8988T (cell line): Measurements from ENCODE around the gene NID2.

Source experiments
- DNase-seq: peaks from one replicate; pipeline ENCODE4 v3.0.0; 2011

The NID2 gene

DNA sequence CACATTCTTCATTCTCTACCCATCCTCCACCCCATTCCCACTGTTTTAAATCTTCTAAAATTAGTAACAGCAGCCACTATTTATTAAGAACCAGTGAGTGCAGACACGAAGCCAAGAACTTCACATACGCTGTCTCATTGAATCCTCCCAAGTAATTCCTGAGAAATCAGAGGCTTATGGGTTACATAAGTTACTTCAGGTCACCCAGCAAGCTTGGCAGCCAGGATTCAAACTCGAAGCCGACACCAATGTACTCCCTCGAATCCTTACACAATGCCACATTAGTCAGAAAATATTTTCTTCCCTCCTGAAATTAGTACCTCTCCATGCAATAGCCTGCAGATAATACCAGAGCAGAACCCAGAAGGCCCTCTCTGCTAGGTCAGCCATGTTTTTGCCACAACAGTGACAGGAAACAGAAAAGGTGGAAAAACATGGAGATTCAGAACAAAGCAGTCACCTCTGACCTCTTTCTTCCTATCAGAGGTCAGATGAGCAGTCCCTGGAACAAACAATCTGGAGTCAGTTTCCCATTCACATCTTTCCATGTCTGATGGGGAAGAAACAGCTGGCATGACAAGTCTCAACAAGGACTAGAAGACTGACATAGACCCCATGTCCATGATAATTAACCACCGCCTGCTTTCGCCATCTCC lies 16.4 kb downstream of the NID2 start:
- no peak for DNase-seq

DNA sequence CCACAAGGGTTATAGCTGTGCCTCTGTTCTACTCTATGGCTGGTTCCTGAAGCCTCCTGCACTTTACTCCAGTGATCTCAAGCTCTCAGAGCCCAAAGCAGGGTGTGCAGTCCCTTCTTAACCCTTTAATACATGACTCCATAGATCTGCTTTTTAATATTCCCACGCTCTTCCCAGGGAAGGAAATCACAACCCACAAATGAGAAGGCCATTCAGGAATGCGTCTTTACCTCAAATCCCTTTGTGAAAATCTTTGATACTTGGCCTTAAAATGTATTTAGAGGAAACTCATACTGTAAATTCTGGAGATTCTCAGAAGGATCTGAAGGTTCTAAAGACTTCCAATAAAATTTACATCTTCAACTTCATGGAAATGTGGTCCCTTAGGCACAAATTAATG lies 17.0 kb downstream of the NID2 start:
- DNase-seq, result no peak

DNA sequence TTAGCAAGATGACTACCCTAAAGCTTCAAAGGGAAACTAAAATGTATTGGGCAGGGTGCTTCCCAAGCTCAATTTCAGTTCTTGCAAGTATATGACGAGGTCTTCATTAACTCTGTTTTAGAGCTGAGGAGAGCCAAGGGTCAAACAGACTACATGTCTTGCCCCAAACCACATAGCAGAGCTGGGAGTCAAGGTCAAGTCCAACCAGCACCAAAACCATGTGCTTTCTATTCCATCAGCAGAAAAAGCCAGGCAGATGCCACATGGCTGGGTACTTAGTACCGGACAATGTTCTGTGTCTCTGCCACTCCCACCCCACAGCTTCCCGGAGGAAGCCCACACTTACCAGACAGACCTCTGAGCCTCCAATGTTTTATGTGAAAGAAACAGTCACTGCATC lies 17.6 kb downstream of the NID2 start:
- no peak for DNase-seq

DNA sequence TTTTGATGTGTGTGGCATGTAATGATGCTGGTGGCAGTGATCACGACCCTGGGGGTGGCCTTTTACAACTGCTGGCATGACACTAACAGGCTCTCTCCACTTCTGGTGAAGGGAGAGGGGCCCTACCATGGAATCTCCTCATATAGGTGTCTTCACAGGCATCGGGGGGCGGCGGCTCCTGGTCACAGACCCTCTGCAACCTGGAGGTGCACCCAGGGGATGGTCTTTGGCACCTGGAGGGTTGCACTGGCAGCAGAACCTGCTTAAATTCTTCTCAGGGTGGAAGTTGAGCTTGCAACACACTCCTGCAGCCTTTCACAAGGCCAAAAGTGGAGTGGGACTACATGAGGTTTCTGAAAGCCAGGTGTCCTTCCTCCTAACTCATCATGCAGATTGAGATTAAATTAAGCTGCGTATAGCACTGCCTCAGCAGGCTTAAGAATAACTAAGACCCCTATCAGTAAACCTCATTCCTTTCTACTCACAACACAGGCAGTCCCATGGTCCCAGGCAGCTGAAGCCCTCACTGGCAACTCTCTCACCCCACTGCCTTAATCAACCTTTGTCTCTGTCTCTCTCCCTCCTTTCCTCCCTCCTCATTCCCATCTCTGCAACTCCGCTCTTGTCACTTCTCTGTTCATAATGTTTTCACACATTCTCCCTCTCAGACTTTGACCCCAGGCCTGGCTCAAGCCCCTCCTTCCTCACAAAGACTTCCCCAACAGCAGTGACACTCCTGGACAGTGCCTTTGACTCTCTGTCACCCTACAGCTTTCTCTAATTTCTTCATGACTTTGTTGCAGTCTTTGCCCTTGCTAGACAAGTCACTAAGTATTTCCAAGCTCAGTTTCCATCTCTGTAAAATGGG lies 18.9 kb downstream of the NID2 start:
- no peak for DNase-seq

DNA sequence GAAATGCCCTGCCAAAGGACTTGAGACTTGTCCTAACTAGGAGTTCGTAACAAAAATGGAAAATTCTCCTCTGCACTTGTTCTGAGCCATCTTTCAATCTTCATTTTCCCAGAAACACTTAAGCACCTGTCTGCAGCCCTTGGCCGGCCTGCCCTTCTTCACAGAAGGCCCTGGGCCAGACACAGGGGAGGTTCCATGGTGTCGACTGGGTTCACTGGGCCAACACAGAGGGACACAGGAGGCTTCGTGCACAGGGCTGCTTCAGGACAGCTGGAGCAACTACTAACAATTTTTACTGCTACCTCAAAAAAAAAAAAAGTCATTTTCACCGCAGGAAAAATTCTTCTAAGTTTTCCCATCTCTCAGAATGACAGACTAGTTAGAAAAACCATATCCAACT lies 19.6 kb downstream of the NID2 start:
- DNase-seq, result no peak

DNA sequence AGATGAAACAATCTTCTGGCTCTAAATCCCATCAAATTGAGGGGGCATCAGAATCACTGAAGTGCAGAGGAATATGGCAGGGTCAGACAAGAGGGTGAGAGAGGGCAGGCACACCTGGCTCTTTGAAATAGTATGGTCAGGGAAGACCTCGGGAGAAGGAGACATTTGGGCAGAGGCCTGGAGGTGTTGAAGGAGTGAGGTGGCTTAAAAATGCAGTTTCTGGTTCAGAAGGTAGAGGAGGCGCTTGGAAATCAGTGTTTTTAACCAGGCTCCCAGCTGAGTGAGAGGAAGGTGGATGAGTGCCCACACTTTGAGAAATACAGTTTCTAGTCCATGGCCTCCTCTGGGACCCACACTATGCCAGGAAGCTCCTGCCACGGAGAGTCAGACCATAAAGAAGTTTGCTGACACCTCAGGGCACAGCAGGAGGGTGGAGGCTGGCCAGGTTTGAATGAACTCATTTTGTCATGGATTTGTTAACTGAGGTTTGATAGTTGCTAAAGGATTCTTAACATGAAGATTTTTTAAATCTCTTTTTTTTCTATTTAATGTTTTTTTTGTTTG lies 20.1 kb downstream of the NID2 start:
- DNase-seq, result no peak

DNA sequence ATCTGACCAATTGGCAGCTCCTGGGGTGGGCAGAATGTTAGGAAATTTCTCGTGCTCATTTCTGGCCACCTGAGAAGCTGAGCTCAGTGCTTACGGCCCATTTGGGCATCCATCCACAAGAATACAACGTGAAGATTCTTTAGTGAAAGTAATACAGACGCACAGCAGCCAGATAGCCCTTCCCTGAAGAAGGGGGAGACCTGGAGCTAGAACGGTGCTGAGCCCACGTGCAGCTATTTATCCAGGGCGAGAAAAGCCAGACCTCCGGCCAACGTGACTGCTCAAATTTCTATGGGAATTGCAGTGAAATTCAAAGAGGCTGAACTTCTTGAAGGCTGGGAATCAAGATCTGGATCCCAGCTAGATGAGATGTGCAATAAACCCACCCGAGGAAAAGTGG lies 20.7 kb downstream of the NID2 start:
- no peak for DNase-seq

DNA sequence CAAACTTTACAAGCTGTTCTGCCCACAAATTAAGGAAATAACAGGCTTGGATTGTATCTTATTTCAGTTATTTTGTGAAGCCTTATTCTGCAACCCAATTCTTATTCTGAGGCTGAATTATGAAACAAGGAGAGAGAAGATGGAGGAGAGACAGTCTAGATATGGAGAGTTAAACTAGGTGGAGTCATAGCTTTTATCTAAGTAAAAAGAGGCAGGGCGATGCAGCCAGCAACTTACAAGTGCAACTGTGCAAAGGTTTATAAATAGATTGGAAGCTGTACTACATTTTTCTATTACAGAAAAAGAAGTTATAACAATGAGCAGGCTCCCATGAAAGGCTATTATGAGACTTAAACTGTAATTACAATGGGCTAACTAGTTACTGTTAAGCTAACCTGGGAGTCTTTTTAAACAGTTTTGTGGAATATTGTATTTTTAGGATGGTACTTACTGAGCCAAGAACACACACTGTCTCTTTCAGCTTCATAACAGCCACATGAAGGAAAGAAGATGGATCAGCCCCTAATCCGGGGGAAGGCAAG lies 22.4 kb downstream of the NID2 start:
- DNase-seq, result no peak

DNA sequence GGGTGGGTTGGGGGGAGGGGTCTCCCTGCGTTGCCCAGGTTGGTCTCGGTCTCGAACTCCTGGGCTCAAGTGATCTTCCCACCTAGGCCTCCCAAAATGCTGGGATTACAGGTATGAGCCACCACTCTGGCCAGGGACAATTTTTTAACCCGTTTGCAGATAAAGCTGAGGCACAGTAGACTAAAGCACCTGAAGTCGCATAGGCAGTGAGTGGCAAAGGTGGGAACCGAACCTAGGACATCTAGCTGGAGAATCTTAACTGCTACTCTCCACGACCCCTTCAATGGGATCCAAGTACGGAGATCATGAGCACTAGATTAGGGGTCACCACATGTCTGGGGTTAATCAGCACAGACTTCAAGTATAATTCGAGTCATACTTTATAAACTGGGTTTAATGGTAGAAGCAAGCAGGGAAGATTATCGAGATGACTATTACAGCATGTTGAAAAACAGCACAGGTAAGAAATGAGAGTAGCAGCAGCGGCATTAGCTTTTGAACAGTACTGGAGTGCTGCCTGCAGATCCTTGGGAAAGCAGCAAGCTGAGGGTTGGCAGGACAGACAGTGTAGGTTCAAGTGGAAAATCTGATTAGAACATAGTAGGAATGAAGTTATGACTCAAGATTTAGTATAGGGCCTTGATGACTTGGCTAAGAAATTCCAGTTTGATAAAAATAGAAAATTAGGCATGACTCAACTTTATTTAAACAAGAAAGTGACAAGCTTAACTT lies 23.9 kb downstream of the NID2 start:
- DNase-seq, result no peak

DNA sequence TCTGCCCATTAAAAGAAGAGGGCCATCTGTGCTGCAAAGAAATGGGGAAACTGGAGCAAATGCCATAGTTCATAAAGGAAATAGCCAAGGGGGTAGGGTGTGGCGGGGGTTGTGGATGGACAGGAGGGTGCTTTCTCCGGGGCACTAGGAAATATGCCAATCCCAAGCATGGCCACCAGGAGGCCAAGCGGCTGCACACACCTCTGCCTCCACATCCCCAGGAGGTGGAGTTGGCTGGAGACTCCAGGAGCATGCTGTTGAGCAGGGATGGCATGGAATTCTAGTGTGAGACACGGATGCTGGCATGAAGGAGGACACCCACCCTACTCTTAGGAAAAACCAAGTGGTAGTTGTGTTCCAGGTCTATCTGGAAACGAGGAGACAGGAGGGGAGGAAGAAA lies 25.2 kb downstream of the NID2 start:
- peak; percentile 55 for DNase-seq

DNA sequence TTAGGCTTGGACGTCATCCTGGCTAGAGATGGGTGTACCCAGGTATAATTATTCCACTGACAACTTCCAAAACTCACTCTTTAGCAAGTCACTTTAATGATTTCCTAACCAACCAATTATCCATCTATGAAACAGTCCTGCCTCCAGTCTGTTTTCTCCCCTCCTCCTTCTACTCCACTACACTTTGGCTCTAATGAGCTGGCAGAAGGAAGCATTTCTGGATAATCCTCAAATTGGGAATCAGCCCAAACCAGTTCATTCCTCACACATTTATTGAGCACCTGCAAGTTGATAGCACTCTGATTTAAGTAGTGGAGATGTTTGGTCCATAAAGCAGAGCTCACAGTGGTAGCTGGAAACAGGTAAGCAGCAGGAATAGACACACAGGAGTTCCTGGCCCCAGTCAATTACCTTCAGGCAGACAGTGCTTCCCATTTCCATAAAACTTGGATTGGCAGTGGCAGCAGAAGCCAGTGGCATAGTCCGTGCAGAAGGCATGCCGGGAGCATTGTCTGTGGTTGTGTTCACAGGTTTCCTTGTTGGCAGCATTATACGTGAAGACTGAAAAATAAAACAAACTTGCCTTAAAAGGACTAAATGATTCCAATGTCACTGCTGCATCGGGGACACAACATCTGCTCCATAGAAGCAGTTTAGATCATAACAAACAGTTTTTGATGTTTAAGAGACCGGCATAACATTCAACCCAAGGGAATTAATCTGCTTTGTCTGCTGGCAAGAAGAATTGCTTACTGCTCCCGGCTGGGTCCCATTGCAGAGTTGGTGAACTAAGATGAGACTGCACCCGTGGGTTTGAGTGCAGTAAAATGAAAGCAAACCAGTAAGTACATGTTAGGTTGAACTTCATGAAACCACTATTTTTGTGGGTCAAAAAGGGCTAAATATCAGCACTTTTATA lies 26.2 kb downstream of the NID2 start:
- DNase-seq, result no peak

DNA sequence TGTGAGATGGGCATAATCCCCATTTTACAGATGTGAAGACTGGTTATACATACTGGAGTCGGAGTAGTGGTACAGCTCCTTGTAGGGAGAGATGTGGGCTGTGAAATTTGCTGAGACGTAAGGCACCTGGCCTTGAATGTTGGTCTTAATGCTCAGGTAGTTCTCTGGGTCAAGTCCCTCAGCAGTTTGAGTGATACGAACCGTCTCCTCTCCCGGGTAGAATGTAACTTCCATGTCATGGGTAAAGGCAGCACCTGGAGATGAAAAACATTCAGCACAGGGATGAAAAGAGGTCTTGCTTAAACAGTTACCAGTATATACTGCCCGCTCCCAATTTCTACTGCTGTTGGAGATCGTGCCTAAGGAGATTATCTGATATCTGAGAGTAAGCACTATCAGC lies 28.3 kb downstream of the NID2 start:
- no peak for DNase-seq

DNA sequence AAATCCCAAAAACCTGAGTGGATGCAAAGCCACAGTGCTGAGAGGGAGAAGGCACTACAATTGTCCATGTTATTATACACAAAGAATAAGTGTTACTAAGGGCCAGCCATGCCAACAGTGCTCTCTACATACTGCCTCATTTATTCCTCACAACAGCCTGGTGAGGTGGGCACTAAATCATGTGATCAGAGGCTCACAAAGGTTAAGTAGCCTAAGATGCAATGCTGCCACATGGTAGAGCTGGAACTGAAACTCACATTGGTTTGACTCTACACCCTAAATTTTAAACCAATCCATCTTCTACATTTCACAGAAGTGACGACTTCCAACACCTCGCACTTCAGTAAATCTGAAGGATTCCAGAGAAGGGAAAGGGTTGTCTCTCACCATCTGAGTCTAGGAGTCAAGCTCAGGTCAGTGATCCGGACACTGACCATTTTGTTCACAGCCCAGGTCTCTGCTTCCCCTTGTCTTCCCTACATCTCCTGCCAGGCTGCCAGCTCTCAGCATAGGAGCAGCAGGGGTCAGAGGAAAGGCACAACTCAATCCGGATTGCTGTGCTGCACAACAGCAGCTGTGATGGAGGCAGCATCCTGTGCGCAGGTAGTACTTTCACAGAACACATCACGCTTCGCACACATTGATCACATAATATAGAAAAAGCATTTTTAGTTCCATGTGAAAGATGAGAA lies 29.6 kb downstream of the NID2 start:
- no peak for DNase-seq

DNA sequence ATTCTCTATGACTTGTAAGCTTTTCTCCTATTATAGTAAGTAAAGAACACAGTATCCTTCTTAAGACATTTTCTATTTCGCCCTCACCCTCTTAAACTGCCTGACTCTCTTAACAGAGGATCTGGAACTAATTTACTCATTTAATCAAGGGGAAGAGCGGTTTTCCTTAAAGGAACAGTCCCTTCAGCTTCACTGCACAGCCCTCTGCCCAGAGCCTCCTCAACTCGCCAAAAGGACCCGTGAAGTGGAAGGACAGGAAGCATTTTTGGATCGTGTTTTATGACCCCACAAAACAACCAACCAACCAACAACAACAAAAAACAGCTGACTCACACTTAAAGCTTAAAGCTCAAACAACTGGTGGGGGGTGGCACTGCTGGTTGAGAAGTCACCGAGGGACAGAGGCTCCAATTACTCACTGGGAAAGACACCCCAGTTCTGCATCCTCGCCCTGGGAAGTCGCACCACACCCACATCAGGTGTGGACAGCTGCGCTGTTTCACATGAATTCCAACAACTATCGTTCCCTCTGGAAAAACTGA lies 35.7 kb downstream of the NID2 start:
- no peak for DNase-seq

DNA sequence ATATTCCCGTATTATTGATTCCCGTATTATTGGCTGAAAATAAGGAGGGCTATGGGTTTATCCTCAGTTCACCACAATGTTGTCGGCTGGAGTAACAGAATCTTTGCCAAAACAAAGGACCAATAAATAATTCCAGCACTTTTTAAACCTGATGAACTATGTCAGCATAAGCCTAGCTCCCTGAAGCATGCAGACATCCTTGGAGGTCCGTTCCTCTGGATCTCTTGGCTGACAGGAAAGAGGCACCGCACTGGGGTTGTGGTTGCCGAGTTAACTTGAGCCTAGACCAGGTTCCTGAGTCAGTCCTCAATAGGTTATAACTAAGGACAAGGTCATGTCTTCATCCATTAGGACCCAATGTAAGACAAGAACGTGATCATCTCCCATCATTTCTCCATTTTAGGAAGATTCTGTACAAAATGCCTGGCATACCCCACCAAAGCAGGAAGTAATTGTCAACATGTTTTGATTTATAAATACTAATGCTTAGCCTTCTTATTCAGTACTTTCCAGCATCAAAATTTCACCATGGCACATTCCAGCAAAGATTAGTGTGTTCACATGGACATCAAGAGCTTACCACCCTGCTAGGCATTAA lies 36.6 kb downstream of the NID2 start:
- DNase-seq, result no peak

DNA sequence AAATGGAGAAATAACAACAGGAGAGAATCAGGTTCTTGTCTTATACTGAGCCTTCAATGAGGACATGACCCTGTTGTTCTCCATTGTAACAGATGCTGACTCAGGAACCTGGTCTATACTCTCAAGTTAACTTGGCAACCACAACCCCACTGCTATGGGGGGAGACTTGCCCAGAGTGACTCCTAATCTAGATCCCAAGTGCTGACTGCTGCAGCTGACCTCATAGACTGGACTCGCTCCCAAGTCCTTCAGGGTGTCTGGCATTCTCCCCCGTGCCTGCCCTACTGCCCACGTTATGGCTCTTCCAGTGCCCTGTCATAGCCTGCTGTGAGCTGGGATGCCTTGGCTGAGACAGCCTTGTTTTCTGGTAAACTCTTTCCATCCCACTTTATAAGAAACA lies 37.1 kb downstream of the NID2 start:
- no peak for DNase-seq

DNA sequence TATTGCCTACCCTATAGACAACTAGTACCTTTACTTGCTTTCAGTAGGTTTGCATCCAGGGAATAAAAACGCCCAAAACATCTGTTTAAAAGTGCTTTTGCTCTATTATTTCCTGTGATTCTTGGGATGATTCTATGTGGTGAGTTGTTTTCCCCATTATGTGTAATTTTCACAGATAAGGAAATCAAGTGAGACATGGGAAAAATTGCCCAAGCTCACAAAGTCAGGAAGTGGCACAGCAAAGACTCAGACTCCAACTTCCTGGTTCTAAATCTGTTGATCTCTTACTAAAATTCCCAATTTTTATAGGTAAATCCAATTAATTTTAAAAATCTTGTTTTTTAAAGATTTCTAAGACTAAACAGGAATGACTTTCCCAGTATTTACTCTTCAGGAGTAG lies 39.0 kb downstream of the NID2 start:
- DNase-seq, result no peak

DNA sequence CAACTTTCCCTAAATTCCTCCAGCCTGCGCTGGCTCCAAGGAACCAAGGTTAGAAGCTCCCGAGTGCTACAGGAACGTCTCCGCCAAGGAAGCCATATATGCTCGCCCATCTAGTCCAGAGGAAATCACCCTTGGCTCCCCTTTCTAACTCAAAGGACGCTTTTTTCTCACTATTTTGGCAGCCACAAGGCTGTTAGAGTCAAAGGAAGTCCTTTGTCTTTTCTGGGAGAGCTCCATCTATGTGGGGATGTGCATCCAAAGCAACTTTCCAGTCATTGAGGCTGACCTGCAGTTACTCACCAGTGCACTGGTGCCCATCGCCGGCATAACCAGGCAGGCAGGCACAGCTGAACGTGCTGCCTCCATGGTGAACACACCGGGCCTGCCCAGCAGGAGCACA lies 42.0 kb downstream of the NID2 start:
- DNase-seq, result no peak

DNA sequence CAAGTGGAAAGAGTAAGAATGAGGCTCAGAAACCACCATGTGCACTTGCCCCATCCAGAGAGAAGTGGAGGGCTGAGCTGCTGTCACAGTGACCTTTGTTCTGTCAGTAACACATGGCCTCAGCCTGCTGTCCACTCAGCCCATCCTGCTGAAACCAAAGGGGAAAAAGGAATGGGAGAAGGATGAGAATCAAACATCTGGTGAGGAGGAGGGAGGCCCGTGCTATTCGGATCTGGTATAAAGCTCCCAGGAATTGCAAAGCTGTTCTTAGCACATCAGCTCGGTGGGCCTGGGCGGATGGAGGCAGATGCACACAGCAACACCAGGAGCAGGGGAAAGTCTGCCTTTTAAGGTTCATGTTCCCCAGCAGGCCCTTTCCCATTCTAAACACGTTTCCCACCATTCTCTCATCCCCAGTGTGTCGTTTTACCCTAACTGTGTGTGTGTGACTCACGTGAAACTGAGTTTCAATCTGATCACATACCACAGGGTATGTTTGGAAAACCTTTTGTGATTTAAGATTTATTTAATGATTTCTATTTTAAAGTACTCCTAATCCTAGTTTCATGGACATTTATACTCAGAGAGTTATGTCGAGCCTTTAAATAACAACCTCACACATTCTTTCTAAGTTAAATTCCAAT lies 42.7 kb downstream of the NID2 start:
- DNase-seq, result no peak

DNA sequence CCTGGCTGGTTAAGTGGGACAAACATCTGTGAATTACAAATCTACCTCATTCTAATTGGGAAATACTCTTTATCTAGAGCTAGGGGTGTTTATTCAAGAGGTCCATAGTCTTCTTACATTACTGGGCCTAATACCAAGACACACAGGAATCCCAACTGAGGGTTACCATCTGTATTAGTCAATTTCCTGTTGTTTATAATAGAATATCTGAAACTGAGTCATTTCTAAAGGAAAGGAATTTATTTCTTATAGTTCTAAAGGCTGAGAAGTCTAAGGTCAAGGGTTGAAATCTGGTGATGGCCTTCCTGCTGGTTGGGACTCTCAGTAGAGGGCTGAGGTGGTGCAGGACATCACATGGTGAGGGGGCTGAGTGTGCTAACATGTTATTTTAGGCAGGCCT lies 43.5 kb downstream of the NID2 start:
- DNase-seq, result no peak
